Renal cortical epithelial cell (primary cell): ENCODE results near the gene ACOT13. TPM values are rescaled to one million over a fixed set of nuclear protein-coding genes. Genes with fewer than 3 reads are reported as not detected.
"Not testable (repeated sequence)": the region's sequence is repeated elsewhere in the genome, so short reads cannot be mapped to it uniquely, and the experiment has no call there.

ENCODE experiments used
- DNase-seq: peaks from one replicate; pipeline ENCODE4 v3.0.0-alpha.2; 2011; ENCODE audit warnings: low read depth
- total RNA-seq: library from RNA; depleted of rRNA; stranded (reverse); fragments of >200 nt; gene quantifications from 2 replicates; pipeline ENCODE4 v1.2.3, GENCODE V29; 2014

ACOT13 gene
- total RNA-seq, 1 donor from 2014 or later = 16.0 TPM

DNA sequence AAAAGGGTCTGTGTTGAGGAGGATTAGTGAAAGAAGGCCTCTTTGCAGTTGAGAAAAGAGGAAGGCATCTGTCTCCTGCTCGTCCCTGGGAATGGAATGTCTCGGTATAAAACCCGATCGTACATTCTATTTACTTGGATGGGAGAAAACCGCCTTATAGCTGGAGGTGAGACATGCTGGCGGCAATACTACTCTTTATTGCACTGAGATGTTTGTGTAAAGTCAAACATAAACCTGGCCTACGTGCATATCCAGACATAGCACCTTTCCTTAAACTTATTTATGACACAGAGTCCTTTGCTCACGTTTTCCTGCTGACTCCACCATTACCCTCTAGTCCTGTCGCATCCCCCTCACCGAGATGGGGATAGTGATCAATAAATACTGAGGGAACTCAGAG is 4.6 kb upstream of the ACOT13 start:
- no peak for DNase-seq

DNA sequence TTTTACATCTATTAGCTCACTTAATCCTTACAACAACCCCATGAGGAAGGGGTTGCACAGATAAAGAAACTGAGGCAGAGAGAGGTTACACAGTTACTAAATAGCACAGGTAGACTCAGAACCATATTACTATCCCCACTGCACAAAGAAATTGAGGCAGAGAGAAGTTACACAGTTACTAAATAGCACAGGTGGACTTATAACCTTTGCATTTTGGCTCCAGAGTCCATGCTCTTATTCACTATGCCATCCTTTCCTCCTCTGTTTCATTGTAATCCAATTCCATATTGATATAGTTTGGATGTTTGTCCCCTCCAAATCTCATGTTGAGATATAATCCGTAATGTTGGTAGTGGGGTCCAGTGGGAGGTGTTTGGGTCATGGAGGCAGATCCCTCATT is 3.7 kb upstream of the ACOT13 start:
- no peak for DNase-seq

DNA sequence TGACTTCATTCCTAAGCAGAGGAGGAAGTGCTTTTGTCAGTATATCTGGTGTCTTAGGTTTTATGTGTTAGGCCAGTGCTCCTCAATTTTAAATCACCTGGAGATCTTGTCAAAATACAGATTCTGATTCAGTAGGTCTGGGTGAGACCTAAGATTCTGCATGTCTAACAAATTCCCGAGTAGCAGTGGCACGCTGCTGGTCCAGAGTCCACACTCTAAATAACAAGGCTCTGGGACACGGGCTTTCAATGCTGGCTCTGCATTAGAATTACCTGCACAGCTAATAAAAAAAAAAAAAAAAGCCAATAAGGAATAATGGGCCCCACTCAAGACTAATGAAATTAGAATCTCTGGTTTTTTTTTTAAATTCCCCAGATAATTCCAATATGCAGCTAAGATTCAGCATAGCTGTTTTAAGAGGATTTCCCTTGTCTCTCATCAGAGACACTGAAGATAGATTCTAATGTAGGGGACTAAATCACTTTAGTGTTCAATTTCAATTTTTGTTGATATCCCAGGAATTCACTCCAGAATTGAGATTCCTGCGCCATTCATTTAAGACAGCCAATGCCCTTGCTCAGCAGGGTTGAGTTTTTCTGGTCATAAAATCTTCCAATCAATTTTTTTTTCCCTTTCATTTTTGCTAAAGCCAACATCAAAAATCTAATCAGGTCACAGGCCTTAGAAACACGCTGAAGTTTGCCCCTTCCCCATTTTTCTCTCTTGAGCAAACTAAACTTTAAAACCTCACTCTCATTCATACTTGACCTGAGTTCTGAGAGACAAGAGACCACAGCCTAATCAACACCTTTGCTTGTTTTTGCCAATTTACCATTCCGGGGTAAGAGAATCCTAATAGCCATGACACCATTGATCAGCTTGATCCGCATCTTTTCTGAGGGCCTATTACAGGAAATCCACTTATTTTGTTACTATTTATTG is 2.6 kb upstream of the ACOT13 start:
- no peak for DNase-seq

DNA sequence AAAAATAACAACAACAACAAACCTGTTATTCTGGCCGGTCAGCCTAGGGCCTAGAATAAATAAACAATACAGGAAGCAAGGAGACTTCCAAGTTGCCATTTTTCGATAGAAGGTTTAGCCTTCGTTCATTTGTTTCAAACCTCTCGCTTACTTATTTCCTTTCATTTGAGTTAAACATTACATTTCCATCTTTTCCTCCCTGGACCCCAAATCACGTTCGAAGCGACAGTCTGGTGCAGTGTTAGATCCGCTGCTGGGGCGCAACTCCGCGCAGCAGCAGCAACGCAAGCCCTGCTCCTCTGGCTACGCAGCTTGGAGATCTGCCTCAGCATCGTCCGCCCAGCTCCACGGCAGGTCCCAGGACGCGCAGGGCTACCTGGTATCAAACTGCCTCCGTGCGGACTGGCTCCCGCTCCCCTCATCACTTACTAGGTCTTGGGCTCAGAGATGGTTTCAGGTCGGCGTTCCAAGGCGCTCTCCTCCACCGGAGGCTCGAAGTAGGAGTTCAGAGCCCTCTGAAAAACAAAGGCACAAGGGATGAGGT is 708 bp upstream of the ACOT13 start:
- DNase-seq = no peak

DNA sequence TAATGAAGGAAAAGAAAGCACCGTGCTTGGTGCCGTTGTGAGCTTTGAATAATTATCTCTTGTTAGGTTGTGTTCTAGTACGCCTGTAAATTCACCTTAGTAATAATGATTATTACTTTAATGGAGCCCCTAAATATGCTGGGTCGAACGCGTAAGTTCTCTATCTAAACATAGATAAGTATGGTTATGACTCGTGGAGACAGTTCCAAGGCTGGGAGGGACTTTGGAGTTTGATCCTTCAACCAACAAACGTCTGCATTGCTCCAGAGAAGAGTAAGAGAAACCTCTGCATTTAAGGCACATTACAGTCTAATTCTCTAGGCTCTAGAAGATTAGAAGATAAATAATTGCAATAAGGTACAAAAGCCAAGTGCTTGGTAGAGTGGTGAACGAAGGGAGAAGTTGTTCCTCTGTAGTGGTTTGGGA is 514 bp downstream of the ACOT13 start:
- DNase-seq = peak; percentile 24

DNA sequence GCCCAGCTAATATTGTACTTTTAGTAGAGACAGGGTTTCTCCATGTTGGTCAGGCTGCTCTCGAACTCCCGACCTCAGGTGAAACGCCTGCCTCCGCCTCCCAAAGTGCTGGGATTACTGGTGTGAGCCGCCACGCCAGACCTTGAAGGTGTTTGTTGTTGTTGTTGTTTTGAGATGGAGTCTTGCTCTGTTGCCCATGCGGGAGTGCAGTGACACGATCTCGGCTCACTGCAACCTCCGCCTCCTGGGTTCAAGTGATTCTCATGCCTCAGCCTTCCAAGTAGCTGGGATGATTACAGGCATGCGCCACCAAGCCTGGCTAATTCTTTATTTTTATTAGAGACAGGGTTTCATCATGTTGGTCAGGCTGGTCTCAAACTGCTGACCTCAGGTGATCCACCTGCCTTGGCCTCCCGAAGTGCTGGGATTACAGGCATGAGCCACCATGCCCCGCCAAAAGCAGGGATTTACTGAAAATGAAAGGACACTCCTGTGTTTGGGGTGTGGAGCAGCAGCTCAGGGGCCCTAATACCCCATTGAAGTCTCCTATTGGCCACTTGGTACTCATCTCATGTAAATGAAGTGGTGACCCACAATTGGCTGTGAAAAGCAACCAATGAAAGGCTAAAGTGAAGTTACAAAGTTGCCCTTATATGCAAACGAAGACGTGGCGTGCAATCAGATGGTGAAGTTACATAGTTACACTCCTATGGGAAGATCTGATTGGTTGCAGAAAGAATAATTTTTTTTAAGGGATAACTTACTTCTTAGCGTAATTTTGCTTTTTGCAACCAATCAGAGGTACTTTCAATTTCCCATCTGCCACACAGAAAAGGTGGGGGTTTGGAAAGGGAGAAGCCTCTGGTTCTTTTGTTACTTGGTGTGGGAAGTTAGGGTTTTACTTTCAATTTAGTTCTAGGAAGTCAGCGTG is 1.5 kb downstream of the ACOT13 start:
- not testable (repeated sequence) for DNase-seq

DNA sequence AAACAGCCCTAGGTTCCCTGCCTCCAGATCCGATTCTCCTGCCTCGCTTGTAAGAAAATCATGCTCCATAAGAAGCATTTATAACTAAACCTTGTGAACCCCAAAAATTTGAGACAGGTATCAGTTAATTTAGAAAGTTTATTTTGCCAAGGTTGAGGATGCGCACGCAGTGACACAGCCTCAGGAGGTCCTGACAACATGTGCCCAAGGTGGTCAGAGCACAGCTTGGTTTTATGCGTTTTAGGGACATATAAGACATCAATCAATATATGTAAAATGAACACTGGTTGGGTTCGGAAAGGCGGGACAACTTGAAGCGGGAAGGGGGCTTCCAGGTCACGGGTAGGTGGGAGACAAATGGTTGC is 2.1 kb downstream of the ACOT13 start:
- DNase-seq = no peak

DNA sequence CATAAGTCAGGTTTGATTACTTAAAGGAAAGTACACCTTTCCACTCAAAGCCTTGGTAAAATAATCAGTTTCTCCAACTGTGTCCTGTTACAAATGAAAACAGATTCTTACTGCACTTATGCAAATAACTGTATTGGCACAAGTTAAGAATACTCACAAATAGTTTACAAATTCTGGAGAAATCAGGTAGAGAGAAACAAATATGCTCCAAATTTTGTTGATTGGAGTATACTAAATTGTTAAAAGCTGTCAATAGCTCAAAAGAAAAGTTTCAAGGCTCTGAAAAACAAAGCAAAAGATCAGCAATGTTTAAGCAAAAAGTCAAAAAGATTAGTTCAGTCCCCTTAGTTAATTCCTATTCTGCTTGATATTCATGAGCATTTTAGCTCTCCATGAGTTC is 3.6 kb downstream of the ACOT13 start:
- DNase-seq = not testable (repeated sequence)

DNA sequence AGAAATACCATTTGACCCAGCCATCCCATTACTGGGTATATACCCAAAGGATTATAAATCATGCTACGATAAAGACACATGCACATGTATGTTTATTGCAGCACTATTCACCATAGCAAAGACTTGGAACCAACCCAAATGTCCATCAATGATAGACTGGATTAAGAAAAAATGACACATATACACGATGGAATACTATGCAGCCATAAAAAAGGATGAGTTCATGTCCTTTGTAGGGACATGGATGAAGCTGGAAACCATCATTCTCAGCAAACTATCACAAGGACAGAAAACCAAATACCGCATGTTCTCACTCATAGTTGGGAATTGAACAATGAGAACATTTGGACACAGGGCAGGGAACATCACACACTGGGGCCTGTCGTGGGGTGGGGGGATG is 4.2 kb downstream of the ACOT13 start:
- not testable (repeated sequence) for DNase-seq

DNA sequence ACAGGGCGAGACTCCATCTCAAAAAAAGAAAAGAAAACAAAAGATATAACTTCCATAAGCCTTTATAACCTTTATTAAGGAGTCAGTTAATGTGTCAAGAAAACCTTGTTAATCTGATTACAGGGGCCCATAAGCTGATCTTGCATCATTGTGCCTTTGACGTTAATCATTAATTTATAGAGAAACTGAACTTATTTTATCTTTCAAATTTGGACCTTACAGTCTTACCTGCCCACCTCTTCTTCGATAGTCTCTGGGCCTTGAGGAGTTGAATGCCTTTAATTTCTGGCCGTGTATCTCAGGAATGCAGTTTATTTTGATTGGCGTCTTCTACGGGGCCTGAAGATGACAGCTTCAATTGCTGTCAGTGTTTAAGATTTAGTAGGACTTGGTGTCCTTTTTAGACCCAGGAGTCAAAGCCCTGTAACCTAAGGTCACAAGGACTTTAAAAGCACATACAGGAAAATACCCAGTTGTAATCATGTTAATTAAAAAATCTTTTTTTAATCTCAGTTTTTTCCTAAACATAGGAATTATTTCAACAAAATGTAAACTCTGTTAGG is 5.8 kb downstream of the ACOT13 start:
- DNase-seq = no peak

DNA sequence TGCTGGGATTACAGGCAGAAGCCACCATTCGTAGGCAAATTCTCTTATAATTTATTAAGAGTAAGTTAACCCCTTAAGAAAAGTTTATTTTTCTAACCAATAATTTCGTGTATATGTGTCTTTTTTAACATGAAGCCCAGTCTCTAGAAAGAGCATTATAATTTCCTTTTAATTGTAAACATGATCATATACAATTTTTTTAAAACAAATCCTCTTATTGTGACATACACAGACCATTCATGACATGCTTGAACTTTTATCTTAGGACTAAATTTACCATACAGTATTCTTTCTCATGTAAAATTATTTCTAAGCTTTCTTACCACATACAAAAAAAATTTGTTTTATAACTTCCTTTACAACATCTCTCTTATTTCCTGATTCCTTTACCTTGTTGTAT is 6.7 kb downstream of the ACOT13 start:
- no peak for DNase-seq

DNA sequence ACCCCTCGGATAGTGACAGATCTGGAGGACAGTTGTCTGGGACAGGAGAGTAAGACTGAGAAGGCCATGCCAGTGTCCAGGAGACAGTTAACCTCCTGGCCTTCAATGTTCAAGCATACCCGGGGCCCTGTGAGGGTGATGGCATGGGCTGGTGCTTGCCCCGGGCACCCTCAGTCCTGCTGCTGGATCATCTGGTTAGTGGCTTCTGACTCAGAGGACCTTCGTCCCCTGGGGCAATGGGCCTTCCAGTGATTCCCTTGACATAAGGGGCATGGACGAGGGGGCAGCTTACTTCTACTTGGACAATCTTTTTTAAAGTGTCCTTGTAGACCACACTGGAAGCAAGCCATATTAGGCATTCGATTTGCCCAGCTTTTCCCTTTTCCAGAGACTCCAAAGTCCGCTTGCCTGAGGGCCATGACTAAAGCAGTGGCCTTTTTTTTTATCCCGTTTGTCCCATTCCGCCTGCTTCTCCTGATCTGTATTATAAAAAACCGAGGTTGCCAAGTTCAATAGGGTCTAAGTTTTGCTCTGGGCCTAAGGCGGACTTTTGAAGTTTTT is 12.0 kb downstream of the ACOT13 start:
- DNase-seq = not testable (repeated sequence)

DNA sequence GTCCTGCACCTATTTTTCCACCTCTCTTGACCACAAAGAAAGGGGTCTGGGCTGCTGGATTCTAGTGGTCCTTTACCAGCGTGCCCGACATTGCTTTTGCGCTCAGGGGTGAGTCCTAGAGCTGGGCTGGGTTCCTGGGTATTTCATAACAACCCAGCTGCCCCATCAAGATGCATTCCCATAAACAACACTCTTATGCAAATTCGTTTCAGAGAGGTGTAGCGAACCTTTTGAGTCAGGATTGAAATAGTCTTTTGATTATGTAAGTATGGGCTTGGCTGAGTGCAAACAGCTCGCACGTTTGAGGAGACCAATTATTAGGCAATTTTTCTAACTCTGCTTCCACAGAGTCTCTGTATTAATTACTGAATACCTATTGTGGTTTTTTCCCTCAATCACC is 13.7 kb downstream of the ACOT13 start:
- no peak for DNase-seq

DNA sequence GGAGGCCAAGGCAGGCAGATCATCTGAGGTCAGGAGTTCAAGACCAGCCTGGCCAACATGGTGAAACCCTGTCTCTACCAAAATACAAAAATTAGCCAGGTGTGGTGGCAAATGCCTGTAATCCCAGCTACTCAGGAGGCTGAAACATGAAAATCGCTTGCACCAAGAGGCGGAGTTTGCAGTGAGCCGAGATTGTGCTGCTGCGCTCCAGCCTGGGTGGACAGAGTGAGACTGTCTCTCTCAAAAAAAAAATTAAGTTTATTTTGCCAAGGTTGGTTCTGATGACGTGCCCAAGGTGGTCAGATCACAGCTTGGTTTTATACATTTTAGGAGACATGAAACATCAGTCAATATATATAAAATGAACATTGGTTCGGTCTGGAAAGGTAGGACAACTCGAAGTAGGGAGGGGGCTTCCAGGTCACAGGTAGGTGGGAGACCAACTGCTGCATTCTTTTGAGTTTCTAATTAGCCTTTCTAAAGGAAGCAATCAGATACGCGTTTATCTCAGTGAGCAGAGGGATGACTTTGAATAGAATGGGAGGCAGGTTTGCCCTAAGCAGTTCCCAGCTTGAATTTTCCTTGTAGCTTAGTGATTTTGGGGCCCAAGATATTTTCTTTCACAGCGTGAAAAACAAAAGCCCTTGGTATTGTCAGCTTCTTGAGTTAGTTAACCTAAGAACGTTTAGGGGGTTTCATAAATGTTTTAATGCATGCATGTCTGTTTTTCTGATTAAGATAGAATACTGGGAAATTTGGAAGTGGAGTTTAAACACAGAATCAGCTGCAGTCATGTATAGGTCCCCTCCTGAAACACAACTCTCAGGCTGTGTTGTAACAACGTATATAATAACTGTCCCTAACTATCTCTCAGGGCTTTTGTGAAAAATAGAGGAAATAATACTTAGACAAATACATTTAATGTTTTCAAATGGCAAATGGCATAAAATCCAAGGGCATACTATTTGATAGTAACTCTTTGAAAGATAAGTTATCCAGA is 16.7 kb downstream of the ACOT13 start:
- DNase-seq = no peak

DNA sequence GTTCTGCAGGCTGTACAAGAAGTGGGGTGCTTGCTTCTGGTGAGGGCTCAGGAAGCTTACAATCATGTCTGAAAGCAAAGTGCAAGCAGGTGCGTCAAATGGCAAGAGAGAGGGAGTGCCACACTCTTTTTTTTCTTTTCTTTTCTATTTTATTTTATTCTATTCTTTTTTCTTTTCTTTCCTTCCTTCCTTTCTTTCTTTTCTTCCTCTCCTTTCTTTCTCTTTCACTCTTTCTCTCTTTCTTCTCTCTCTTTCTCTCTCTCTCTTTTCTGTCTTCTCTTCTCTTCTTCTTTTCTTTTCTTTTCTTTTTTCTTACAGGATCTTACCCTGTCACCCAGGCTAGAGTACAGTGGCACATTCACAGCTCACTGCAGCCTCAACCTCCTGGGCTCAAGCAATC is 19.5 kb downstream of the ACOT13 start:
- DNase-seq = no peak

DNA sequence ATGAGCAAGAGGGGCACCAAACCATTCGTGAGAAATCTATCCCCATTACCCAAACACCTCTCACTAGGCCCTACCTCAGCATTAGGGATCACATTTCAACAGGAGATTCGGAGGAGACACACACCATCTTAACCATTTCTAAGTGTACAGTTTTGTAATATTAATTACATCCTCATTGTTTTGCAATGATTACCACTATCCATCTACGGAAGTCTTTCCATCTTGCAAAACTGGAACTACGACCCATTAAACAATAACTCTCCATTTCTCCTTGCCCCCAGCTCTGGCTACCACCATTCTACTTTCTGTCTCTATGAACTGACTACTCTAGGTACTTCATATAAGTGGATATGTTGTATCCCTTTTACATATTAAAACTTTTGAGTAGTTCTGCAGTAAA is 20.1 kb downstream of the ACOT13 start:
- no peak for DNase-seq

DNA sequence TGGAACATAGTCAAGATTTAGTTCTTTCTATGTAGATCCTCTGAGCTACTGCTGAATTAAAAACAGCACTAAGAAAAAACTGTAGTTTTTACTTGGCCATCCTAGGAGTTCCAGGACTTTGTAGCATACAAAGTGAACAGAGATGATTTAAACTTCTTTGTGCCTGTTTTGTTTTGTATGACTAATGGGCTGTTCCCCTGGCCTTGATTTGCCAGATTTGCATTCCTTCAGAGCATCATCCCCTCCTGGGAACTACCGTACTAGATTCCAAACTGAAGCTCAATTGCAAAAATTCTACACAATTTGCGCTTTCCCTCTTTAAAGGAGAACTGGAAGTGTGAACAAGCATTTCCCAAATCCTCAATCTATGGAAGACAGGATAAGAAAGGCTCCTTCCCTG is 23.1 kb downstream of the ACOT13 start:
- no peak for DNase-seq

DNA sequence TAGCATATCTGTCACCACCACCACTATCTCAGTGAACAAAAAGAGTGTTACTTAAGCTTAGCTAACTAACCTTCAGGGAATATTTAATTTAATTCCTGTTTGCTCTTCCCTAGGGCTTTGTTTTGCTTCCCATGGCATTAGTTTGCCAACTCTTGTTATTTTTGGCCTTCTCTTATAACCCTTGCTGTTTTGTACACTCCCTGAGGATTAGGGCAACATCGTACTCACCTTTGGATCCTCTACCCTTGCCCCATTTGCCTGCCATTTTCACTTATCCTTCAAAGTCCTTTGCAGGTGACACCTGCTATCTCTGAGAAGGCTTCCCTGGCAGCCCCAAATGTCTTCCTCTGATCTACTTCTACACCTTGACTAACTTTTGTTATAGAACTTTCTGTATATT is 23.7 kb downstream of the ACOT13 start:
- DNase-seq = no peak

DNA sequence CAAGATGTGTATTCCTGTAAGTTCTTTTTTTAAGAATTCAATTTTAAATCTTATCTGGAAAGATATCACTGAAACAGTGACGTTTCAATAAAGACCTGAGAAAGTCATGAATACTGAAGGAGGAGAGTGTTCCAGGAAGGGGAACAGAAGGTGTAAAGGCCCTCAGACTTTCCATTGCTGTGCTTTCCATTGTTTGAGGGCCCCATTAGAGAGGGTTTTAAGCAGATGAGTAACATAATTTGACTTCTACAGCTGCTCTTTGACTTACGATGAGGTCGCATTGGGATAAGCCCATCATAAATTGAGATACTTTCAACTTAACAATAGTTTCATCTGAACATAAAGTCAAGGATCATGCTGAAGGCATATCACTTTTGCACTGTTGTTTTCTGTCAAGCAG is 24.7 kb downstream of the ACOT13 start:
- no peak for DNase-seq

DNA sequence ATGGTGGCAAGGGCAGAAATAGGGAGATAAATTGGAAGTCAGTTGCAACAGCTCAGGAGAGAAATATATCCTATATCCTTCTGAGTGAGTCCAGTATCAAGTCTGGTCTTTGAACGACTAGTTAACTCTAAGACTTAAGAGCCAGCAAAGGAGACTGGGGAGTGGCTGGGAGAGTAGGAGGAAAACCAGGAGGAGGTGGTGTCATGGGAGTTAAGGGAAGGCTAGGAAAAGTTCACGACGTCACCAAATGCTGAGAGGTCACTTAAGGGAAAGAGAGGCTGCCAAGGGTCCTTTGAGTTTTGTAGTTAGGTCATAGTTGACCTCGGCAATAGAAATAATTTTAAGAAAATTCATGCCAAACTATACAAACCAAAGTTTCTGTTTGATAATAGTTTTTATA is 25.1 kb downstream of the ACOT13 start:
- DNase-seq = no peak

DNA sequence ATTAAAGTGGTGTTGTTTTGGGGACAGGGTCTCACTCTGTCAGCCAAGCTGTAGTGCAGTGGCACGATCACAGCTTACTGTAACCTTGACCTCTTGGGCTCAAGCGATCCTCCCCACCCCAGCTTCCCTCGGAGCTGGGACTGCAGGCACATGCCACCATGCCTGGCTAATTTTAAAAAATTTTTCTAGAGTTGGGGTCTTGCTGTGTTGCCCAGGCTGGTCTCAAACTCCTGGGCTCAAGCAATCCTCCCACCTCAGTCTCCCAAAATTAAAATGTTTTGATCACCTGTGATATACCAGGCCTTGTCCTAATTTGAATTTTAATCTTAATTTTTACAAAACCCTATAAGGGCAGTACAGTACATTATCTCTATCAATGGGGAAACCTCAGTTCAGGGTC is 25.5 kb downstream of the ACOT13 start:
- no peak for DNase-seq
